ENCODE data around the gene VPS45. TPM values are rescaled to one million over a fixed set of nuclear protein-coding genes. Genes with fewer than 3 reads are reported as not detected.
A peak's percentile ranks its signal among the peaks of the same experiment; 100 is the strongest.

The VPS45 gene
- total and polyA plus RNA-seq, 2 of the 4 experiments (the other 2 are of a cell fraction), result 32.4 to 33.3 TPM

- no peak for TF ChIP-seq NFE2L2 (IDR thresholded peaks at IDR 0.05; ENCODE audit: low read depth, low read length)
These were observed 2.2 kb upstream of the VPS45 start (continued) for GRCh38 chr1:150065184-150065871.

- peak overlapping the region; percentile 85 for H2BK120ac ChIP-seq (ENCODE audit: low read depth, low read length)
- peak overlapping the region; percentile 87; the same call in 1 of the 2 replicates for H3K9ac ChIP-seq (ENCODE audit: low read depth, low read length)
- no peak overlapping the region for H2AK9ac ChIP-seq (replicated peaks; ENCODE audit: low read depth, low read length, poor library complexity)
- H3K56ac ChIP-seq (ENCODE audit: extremely low read depth, insufficient read depth, low read length), result peak overlapping the region; percentile 95
- H2BK5ac ChIP-seq (ENCODE audit: low read depth, low read length, poor library complexity, severe bottlenecking), result peak overlapping the region; percentile 83
- H3K4me1 ChIP-seq (ENCODE audit: control insufficient read depth, insufficient read depth, low read length), result peaks cover 5% of the 10 kb centered on the region
- H2AK5ac ChIP-seq (ENCODE audit: low read depth, low read length), result peak overlapping the region; percentile 43; the same call in 1 of the 2 replicates
- peak overlapping the region; percentile 15; the same call in 1 of the 2 replicates for H2BK20ac ChIP-seq (ENCODE audit: low read depth, low read length)
- H3K18ac ChIP-seq (ENCODE audit: low read depth, low read length), result no peak overlapping the region
- BruUV-seq (replicated peaks), result no TSS peak
- H2AFZ ChIP-seq (replicated peaks; ENCODE audit: low read length, poor library complexity), result no peak overlapping the region
- peak overlapping the region; percentile 63 for H3K4me3 ChIP-seq (ENCODE audit: insufficient read depth, low read depth, low read length)
- H4K8ac ChIP-seq (ENCODE audit: low read depth in 2 of 2, low read length in 2 of 2), result peak overlapping the region; percentile 86 to 99; a peak in 3 of 4 replicates
- intact Hi-C loops (cut with micrococcal nuclease), result loop anchor here (5.0 kb wide), 1 partner anchor 104 kb away; no protein-coding TSS in a partner anchor
- DNase-seq (no peak), ATAC-seq (ENCODE audit: low read depth) (no peak)
- H3K36me3 ChIP-seq (ENCODE audit: control insufficient read depth, insufficient read depth, low read length), result peaks cover 3% of the 10 kb centered on the region; the same call in 1 of the 2 replicates
- in situ Hi-C loops (cut with MboI; ENCODE audit: low sequenced_read_pairs), result no loop called here
- no peak overlapping the region for H4K91ac ChIP-seq (ENCODE audit: insufficient read depth, low read depth, low read length)
- H3K9me3 ChIP-seq (ENCODE audit: control insufficient read depth, insufficient read depth, low read length), result no peaks in the 10 kb centered on the region
- H4K5ac ChIP-seq (ENCODE audit: low read depth, low read length), result no peak overlapping the region
- H3K4me2 ChIP-seq (ENCODE audit: low read depth, low read length), result peak overlapping the region; percentile 81
- ChIA-PET CTCF (no interaction called here), POLR2A (ENCODE audit: unreplicated experiment) (no interaction called here)
- H3K27me3 ChIP-seq (ENCODE audit: control insufficient read depth, insufficient read depth, low read length), result no peaks in the 10 kb centered on the region
- H4K20me1 ChIP-seq (ENCODE audit: insufficient read depth, low read length), result no peaks in the 10 kb centered on the region
- peak overlapping the region; percentile 98 for H3K14ac ChIP-seq (replicated peaks; ENCODE audit: low read depth, low read length)
- peaks cover 19 to 40% of the 10 kb centered on the region in 2 experiments for H3K79me1 ChIP-seq (ENCODE audit: low read depth in 1 of 2, low read length in 2 of 2)
- H2BK15ac ChIP-seq (ENCODE audit: low read depth, low read length), result 0 out of 3 replicates have a peak overlapping the region, but pooled peaks have one; percentile 91
- H3K4ac ChIP-seq (ENCODE audit: low read depth, low read length), result peak overlapping the region; percentile 97; the same call in 1 of the 2 replicates
- dilution Hi-C loops (cut with HindIII; ENCODE audit: low sequenced_read_pairs, unreplicated experiment), result no loop called here
- TF ChIP-seq RCOR1 (IDR thresholded peaks at IDR 0.05; ENCODE audit: insufficient replicate concordance, low read length) (no peak), MAFK (IDR thresholded peaks at IDR 0.05; ENCODE audit: low read depth, low read length) (no peak), CEBPB (IDR thresholded peaks at IDR 0.05; ENCODE audit: low read depth, low read length) (peak; percentile 34; the same call in 1 of the 2 replicates), MXI1 (IDR thresholded peaks at IDR 0.05; ENCODE audit: borderline replicate concordance, low read depth, low read length) (no peak), RFX5 (IDR thresholded peaks at IDR 0.05; ENCODE audit: low read depth, low read length) (no peak)
- H3K9me1 ChIP-seq (ENCODE audit: insufficient read depth, low read length), result peaks cover 4% of the 10 kb centered on the region
- peak overlapping the region; percentile 98 for H3K23ac ChIP-seq (ENCODE audit: low read depth, low read length)
- H3K27ac ChIP-seq (ENCODE audit: insufficient read depth, low read length), result peak overlapping the region; percentile 89
These were observed 1.2 kb upstream of the VPS45 start for GRCh38 chr1:150066328-150066727.
